GM18505 (cell line): ENCODE measurements around the gene LZTS3.
A peak's percentile ranks its signal among the peaks of the same experiment; 100 is the strongest.
"Not testable (repeated sequence)": the region's sequence is repeated elsewhere in the genome, so short reads cannot be mapped to it uniquely, and the experiment has no call there.

Experiments used
- ATAC-seq: cut with Tn5 transposase; IDR thresholded peaks from one replicate; pipeline ENCODE4 v1.9.1; 2021; ENCODE audit not compliant: unreplicated experiment
- POLR2A ChIP-seq: IDR thresholded peaks from 4 replicates; pipeline ENCODE4 v1.6.1; 2011; ENCODE audit warnings: borderline replicate concordance; ENCODE audit not compliant: insufficient read depth, insufficient read length; ENCODE audit errors: extremely low read depth

The LZTS3 gene

GRCh38 chr20:3158968-3159431, 14.3 kb downstream of the LZTS3 start:
- ATAC-seq, result no peak
- no peak for TF ChIP-seq POLR2A

DNA sequence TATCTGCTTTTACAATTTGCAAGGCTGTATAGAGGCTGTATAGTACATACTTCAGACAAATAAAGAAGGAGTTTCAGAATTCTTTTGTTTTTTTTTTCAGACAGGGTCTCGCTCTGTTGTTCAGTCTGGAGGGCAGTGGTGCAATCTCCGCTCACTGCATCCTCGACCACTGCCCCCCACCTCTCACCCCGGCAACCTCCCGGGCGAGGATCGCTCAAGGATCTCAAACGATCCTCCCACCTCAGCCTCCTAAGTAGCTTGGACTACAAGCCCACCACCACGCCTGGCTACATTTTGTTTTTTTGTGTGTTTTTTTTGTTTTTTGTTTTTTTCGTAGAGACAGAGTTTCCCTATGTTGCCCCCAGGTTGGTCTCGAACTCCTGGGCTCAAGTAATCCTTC, 15.5 kb downstream of the LZTS3 start:
- ATAC-seq, result no peak
- no peak for TF ChIP-seq POLR2A

DNA sequence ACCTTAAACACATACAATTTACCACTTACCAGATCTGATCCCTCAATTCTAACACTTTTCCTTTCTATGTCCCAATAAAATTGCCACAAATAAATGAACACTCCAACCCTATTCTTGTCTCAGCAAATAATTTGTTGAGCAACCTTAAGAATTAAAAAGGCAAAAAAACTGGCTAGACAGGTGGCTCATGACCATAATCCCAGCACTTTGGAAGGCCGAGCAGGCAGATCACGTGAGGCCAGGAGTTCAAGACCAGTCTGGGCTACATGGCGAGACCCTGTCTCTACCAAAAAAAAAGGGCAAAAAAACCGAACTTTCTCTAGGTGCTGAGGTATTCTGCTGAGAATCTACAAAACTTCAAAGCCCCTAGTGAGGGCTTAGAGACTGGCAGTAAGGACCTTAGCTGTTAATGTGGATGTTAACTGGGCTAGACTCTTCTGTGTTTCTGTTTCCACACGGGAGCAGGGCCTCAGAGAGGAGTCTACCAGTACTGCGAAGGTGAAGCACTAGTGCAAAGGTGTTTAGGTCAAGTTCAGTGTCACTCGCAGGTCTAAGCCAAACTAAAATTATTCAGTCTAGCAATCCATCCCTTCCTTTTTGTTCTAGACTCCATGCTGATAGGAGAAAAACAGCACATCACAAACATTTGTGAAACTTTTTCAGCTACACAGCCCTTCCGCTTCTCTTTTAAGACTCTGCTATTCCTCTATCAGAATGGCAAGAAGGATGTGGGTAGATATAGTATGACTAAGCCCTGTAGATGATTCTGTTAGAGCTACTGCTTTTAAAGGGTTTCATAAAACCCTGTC, 16.3 kb downstream of the LZTS3 start:
- peak; percentile 65 for ATAC-seq
- TF ChIP-seq POLR2A, result no peak

DNA sequence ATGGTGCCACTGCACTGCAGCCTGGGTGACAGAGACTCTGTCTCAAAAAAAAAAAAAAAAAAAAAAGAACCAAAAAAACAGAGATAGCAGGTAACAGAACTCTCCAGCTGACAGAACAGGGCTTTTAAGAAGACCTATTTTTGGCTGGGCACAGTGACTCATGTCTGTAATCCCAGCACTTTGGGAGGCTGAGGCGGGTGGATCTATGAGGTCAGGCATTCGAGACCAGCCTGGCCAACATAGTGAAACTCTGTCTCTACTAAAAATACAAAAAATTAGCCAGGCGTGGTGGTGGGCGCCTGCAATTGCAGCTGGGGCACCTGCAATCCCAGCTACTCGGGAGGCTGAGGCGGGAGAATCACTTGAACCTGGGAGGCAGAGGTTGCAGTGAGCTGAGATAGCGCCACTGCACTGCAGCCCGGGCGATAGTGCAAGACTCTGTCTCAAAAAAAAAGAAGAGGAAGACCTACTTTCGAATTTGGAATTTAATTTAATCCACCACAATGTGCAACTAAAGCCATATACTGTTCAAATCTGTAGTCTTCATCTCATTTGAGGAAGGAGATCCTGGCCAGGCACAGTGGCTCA, 21.2 kb downstream of the LZTS3 start:
- not testable (repeated sequence) for ATAC-seq

GRCh38 chr20:3150908-3151307, 22.4 kb downstream of the LZTS3 start:
- ATAC-seq, result no peak
- TF ChIP-seq POLR2A, result no peak

GRCh38 chr20:3146732-3147341, 26.5 kb downstream of the LZTS3 start:
- ATAC-seq, result no peak
- no peak for TF ChIP-seq POLR2A

- no peak for TF ChIP-seq POLR2A
- no peak for ATAC-seq
Measured at GRCh38 chr20:3141757-3142156, 31.6 kb downstream of the LZTS3 start.

DNA sequence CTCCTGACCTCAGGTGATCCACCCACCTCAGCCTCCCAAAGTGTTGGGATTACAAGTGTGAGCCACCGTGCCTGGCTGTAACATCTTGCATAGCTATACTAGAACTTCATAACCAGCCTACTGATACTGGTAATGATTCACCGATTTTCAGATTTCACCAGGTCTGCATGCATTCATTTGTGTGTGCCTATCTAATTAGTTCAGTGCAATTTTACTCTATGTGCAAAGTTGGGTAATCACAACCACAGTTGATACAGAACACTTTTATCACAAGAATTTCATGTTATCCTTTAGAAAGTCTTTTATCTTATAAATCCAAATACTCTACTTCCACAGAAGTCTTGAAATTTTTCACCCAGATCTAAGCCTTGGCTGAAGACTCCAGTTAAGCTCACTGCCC, 35.9 kb downstream of the LZTS3 start:
- TF ChIP-seq POLR2A, result no peak
- ATAC-seq, result no peak

DNA sequence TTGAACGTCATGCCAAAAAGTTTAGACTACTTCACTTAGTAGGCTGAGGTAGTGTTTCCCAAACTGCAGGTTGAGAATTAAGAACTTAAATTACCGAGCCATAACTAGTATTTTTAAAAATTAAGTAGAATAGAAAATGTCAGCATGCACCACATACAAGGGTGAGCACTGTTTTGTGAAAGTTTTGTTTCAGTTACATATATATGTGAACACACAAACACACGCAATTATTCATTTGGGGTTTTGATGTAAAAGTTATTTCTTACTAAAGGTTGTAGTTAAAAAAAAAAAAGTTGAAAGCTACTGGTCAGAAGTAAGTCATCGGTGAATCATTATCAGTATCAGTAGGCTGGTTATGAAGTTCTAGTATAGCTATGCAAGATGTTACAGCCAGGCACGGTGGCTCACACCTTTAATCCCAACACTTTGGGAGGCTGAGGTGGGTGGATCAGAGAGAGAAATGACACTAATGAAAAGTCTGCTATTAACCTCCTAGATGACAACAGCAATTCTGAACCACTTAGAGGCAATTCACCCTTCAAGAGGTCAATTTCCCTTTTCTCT, 37.8 kb downstream of the LZTS3 start:
- TF ChIP-seq POLR2A, result no peak
- no peak for ATAC-seq

GRCh38 chr20:3134151-3134550, 39.2 kb downstream of the LZTS3 start:
- no peak for ATAC-seq
- TF ChIP-seq POLR2A, result no peak

DNA sequence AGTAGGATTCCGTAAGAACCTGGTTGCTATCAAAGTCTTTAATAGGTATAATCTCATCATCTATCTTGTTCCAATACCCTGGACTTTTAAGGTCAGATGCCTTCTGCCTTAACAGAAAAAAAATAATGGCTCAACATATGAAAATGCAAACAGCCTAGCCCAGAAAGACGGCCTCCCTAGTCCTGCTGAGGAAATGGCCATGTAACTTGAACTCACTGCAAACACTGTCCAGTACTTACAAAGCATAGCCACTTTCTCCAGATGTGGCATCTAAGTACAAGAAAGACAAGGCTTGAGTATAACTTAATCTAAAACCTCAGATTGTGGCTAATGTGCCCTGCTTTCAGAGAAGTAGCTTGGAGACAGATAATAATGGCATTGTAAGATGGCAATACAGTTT, 40.2 kb downstream of the LZTS3 start:
- no peak for ATAC-seq
- TF ChIP-seq POLR2A, result no peak

- ATAC-seq, result no peak
- TF ChIP-seq POLR2A, result no peak
Measured at GRCh38 chr20:3130051-3130600, 43.2 kb downstream of the LZTS3 start.

GRCh38 chr20:3129094-3129493, 44.3 kb downstream of the LZTS3 start:
- no peak for TF ChIP-seq POLR2A
- no peak for ATAC-seq
